HUES48 (cell line): Measurements from ENCODE around the gene UCN3.
"Not testable (repeated sequence)": the region's sequence is repeated elsewhere in the genome, so short reads cannot be mapped to it uniquely, and the experiment has no call there.

Experiments
- H3K27ac ChIP-seq: one replicate; pipeline ENCODE4 v1.7.0; 2013; ENCODE audit warnings: low read depth, low read length, inconsistent platforms
- H3K27me3 ChIP-seq: 2 replicates; pipeline ENCODE4 v1.6.1; 2013; ENCODE audit warnings: mild to moderate bottlenecking, low read length; ENCODE audit not compliant: control insufficient read depth, insufficient read depth
- H3K36me3 ChIP-seq: 2 replicates; pipeline ENCODE4 v1.6.1; 2013; ENCODE audit warnings: low read length; ENCODE audit not compliant: control insufficient read depth, insufficient read depth
- H3K4me1 ChIP-seq: 2 replicates; pipeline ENCODE4 v1.6.1; 2013; ENCODE audit warnings: mild to moderate bottlenecking, low read length; ENCODE audit not compliant: control insufficient read depth, insufficient read depth
- H3K4me3 ChIP-seq: 2 replicates; pipeline ENCODE4 v1.5.1; 2013; ENCODE audit warnings: mild to moderate bottlenecking, low read depth, low read length
- H3K9ac ChIP-seq: 2 replicates; pipeline ENCODE4 v1.6.1; 2013; ENCODE audit warnings: mild to moderate bottlenecking, low read depth, low read length, moderate library complexity
- H3K9me3 ChIP-seq: 2 replicates; pipeline ENCODE4 v1.6.1; 2013; ENCODE audit warnings: low read length; ENCODE audit not compliant: control insufficient read depth, insufficient read depth

Gene UCN3

DNA sequence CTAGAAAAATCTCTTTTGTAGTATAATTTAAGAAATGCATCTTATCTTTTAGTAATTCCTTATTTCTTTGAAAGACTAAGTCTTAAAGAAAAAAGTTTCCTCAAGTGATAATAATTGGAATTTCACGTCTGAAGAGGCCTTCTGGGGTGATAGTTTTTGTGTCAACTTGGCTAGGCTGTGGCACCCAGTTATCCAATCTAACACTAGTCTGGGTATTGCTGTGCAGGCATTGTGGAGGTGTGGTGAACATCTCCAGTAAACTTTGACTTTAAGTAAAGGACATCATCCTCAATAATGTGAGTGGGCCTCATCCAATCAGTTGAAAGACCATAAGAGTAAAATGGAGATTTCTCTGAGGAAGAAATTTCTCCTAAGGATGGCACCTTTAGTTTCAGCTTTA, 42.2 kb downstream of the UCN3 start:
- H3K4me1 ChIP-seq = peaks cover under 1% of the 10 kb centered on the region
- H3K27me3 ChIP-seq = no peaks in the 10 kb centered on the region
- no peaks in the 10 kb centered on the region for H3K36me3 ChIP-seq
- H3K9ac ChIP-seq = no peak overlapping the region
- H3K4me3 ChIP-seq = no peak overlapping the region
- no peak overlapping the region for H3K27ac ChIP-seq
- H3K9me3 ChIP-seq = peaks cover 12% of the 10 kb centered on the region

DNA sequence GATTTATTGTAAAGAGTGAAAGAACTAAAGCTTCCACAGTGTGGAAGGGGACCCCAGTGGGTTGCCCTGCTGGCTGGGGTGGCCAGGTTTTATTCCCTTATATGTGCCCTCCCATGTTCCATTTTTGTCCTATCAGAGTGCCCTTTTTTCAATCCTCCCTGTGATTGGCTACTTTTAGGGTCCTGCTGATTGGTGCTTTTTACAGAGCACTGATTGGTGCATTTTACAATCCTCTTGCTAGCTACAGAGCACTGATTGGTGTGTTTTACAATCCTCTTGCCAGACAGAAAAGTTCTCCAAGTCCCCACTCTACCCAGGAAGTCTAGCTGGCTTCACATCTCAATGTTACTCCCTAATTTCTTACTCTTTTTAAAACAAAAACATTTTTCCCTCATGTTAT, 46.0 kb downstream of the UCN3 start:
- H3K4me3 ChIP-seq, H3K27ac ChIP-seq, H3K9ac ChIP-seq, H3K27me3 ChIP-seq, H3K36me3 ChIP-seq: not testable (repeated sequence)
- Histone ChIP-seq H3K9me3 (peaks cover 12% of the 10 kb centered on the region), H3K4me1 (peaks cover 26% of the 10 kb centered on the region)

DNA sequence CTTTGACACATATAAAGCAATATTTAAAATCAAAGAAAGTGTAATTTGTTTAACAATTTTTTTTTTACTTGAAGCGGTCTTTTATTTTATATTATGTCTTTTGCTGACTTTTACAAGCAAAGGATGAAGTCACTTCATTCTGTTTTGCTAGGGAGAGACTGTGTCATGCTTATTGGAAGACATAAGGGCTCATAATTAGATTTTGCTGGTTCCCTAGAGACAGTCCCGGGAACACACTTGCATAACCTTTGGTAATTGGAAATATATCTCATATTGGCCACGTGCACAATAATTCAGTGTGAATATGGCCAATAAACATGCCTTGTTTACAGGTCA, 47.1 kb downstream of the UCN3 start:
- Histone ChIP-seq H3K9me3 (peaks cover 5% of the 10 kb centered on the region), H3K4me3 (peak overlapping the region; percentile 80), H3K9ac (no peak overlapping the region), H3K4me1 (peaks cover 37% of the 10 kb centered on the region), H3K27ac (no peak overlapping the region), H3K36me3 (no peaks in the 10 kb centered on the region), H3K27me3 (no peaks in the 10 kb centered on the region)

DNA sequence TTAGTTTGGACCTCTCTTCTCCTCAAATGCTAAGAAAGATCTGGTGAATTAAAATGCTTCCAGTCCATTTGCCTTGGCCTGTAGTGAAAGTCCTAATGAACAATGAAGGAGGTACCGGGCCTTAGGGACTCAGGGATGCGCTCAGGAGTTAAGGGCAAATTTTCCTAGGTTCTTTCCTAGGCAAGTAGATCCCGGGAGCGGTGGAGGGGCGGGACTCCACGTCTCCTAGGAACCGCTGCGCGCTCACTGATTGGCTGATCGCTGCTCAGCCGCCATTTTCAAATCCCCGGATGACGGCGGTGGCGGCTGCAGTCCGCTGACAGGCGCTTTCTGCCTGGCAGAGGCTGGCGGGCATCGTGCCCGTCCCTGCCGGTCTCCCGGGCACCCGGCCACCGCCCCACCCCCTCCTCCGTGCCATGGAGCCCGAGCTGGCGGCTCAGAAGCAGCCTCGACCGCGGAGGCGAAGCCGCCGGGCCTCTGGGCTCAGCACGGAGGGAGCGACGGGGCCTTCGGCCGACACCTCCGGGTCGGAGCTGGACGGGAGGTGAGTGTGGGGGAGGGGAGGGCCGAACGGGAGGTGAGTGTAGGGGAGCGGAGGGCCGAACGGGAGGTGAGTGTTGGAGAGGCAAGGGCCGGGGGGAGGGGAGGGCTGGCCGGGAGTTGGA, 47.6 kb downstream of the UCN3 start, which contains the start of gene NET1:
NET1 (plus strand) TSS at position 281 of the 665 bp plus-strand sequence; CDS start at position 417, 136 bp downstream.
- Histone ChIP-seq H3K27me3 (no peaks in the 10 kb centered on the region), H3K9ac (peak within 1 kb of the TSS; percentile 76), H3K27ac (peak within 1 kb of the TSS; percentile 82), H3K4me3 (peak within 1 kb of the TSS; percentile 80), H3K9me3 (peaks cover under 1% of the 10 kb centered on the region; the same call in 1 of the 2 replicates), H3K36me3 (no peaks in the 10 kb centered on the region), H3K4me1 (peaks cover 40% of the 10 kb centered on the region)

DNA sequence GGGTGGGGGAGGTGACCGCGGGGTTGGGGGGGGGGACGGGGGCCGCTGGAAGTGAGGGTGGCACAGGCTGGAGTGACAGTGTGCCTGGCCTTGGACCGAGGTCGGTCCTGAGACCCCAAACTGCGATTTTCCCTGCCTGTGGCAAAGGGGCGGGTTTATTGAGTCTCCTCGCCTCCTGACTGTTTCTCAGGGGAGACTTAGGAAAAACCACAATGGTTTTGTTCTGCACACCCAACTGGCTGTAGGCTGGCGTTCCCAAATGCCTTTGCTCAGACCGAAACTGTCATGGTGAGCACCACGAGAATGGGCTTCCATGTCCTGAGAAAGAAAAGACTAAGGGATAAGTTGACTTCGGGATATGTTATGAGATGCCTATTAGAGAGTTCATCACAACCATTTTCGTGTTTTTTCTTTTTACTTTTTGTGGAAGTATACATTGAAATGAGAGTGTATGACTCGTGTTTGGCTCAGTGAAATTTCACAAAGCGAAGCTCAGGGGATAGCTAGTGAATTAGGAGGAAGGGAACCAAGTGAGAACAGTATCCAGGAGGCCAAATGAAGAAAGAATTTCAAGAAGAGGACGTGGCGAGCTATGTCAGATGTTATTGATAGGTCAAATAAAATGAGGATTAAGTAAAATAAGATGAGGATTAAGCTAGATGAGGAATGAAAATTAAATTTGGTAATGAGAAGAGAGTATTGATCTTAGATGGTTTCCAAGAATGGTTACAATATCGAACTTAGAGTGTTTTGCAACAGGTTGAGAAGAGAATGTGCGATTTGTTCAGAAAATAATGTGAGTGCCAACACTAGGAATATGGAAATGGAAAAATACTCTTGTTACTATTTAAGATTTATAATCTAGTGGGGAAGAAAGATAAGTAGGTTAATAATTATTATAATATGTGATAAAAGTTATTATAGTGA, 48.5 kb downstream of the UCN3 start:
- H3K36me3 ChIP-seq = no peaks in the 10 kb centered on the region
- H3K4me3 ChIP-seq = peak overlapping the region; percentile 80
- H3K9me3 ChIP-seq = no peaks in the 10 kb centered on the region
- H3K9ac ChIP-seq = peak overlapping the region; percentile 44; the same call in 1 of the 2 replicates
- no peaks in the 10 kb centered on the region for H3K27me3 ChIP-seq
- no peak overlapping the region for H3K27ac ChIP-seq
- H3K4me1 ChIP-seq = peaks cover 40% of the 10 kb centered on the region

DNA sequence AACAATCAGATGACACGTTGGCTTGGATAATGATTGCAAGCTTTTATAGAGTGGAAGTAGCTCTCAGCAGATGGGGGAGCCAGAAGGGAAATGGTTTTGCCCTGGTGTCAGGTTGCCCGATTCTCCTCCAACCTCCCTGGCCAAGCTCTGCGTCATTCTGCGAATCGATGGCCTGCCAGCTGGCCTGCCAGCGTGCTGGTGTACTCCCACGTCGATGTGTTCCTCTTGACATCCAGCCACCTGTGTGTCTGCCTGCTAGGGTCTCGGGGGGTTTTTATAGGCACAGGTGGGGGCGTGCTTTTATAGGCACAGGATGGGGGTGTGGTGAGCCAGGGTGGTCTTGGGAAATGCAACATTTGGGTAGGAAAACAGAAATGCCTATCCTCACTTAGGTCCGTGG, 52.2 kb downstream of the UCN3 start:
- H3K9ac ChIP-seq = no peak overlapping the region
- no peaks in the 10 kb centered on the region for H3K9me3 ChIP-seq
- H3K27ac ChIP-seq = peak overlapping the region; percentile 15
- no peaks in the 10 kb centered on the region for H3K27me3 ChIP-seq
- no peaks in the 10 kb centered on the region for H3K36me3 ChIP-seq
- H3K4me1 ChIP-seq = peaks cover 39% of the 10 kb centered on the region
- peak overlapping the region; percentile 38; the same call in 1 of the 2 replicates for H3K4me3 ChIP-seq

DNA sequence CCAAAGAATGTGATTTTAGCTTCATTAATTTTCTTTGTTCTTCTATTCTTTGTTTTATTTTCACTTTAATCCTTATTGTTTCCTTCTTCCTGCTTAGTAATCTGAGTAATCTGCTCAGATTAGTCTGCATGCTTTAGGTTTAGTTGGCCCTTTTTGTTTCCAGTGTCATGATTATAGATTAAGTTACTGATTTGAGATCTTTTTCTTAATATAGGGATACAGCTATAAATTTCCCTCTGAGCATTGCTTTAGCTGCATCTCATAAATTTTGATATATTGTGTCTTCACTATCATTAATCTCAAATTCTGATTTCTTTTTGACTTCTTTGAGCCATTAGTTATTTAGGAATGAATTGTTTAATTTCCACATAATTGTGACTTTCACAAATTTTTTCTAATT, 53.8 kb downstream of the UCN3 start:
- no peaks in the 10 kb centered on the region for H3K36me3 ChIP-seq

DNA sequence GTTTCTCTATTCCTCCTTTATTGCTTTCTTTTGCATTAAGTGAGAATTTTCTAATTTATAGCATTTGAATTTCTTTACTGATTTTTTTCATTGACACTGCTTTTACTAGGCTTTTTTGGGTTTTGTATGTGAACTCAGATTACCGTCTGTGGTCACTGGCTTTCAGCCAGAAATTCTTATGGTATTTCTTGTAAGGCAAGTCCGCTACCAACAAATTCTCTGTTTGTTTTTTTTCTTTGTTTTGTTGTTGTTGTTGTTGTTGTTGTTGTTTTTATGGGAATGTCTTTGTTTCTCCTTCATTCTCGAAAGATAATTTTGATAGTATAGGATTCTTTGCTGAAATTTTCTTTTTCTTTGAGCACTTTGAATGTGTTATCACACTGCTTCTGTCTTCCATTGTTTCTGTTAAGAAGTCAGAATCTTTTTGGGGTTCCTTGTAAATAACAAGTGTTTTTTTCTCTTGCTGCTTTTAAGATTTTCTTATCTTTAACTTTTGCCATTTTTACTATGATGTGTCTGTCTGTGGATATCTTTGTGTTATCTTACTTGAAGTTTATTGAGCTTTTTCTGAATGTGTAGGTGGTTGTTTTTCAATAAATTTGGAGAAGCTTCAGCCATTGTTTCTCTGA, 54.8 kb downstream of the UCN3 start:
- Histone ChIP-seq H3K36me3 (no peaks in the 10 kb centered on the region), H3K4me3 (no peak overlapping the region), H3K9me3 (no peaks in the 10 kb centered on the region), H3K4me1 (peaks cover 36% of the 10 kb centered on the region), H3K27me3 (no peaks in the 10 kb centered on the region), H3K9ac (no peak overlapping the region), H3K27ac (no peak overlapping the region)

More for the DNA sequence above, 53.8 kb downstream of the UCN3 start:
- H3K4me1 ChIP-seq = peaks cover 36% of the 10 kb centered on the region
- no peak overlapping the region for H3K9ac ChIP-seq
- no peaks in the 10 kb centered on the region for H3K9me3 ChIP-seq
- no peak overlapping the region for H3K27ac ChIP-seq
- no peak overlapping the region for H3K4me3 ChIP-seq
- H3K27me3 ChIP-seq = no peaks in the 10 kb centered on the region

DNA sequence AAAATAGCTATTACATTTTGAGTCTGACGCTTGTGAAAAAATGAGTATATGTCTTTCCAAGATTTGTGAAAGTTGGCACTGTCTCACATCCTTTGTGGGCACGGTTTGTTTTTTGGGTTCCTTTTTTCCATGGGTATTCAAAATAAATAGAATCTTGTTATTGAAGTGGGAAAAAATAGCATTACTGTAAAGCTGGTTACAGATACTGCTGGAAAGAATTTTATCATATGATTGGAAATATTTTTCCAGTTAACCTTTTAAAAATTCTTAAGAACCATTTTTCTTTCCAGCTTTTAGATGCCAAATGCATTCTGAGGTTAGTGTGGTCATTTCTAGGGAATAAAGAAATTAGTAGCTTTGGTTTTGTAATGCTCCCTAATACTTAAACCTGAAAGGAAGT, 59.0 kb downstream of the UCN3 start:
- Histone ChIP-seq H3K27me3 (no peaks in the 10 kb centered on the region), H3K4me3 (no peak overlapping the region), H3K36me3 (peaks cover 13% of the 10 kb centered on the region), H3K9me3 (no peaks in the 10 kb centered on the region), H3K27ac (no peak overlapping the region), H3K4me1 (peaks cover 26% of the 10 kb centered on the region), H3K9ac (no peak overlapping the region)
